ENCODE data around the gene ENOX1.

- TF ChIP-seq CTCF (IDR thresholded peaks at IDR 0.05; ENCODE audit: extremely low read depth in 1 of 2, insufficient read depth in 1 of 2, low read depth in 1 of 2, low read length in 2 of 2) (no peak), EZH2 (IDR thresholded peaks at IDR 0.05; ENCODE audit: borderline replicate concordance, low read depth, low read length, severe bottlenecking) (no peak), POLR2A (IDR thresholded peaks at IDR 0.05; ENCODE audit: low read depth, low read length) (no peak), MAX (IDR thresholded peaks at IDR 0.05; ENCODE audit: insufficient read depth, insufficient read length) (no peak), MYC (IDR thresholded peaks at IDR 0.05; ENCODE audit: low read depth, low read length) (no peak), POLR2AphosphoS5 (IDR thresholded peaks at IDR 0.05; ENCODE audit: insufficient read depth, low read depth, low read length) (no peak), GATA2 (IDR thresholded peaks at IDR 0.05; ENCODE audit: insufficient read depth, insufficient read length, low read depth, low read length) (no peak), FOS (IDR thresholded peaks at IDR 0.05; ENCODE audit: borderline replicate concordance, insufficient read depth, low read length) (no peak)
These were observed 565.2 kb downstream of the ENOX1 start for GRCh38 chr13:43221611-43222010.
